WERI-Rb-1 (cell line): ENCODE data around the gene DNAJC16.
"Not testable (repeated sequence)": the region's sequence is repeated elsewhere in the genome, so short reads cannot be mapped to it uniquely, and the experiment has no call there.

ENCODE experiments used
- DNase-seq: peaks from one replicate; pipeline ENCODE4 v3.0.0-alpha.2; 2020
- H3K27ac ChIP-seq: fragments of 250-450 bp; sonication (Bioruptor Pico); 2 replicates; pipeline ENCODE4 v1.5.1; 2020; ENCODE audit warnings: mild to moderate bottlenecking, moderate library complexity
- H3K27me3 ChIP-seq: fragments of 250-450 bp; sonication (Bioruptor Pico); 2 replicates; pipeline ENCODE4 v1.5.1; 2021; ENCODE audit warnings: mild to moderate bottlenecking, low read depth, moderate library complexity; ENCODE audit not compliant: insufficient read depth, severe bottlenecking
- H3K36me3 ChIP-seq: fragments of 250-450 bp; sonication (Bioruptor Pico); 2 replicates; pipeline ENCODE4 v1.5.1; 2020; ENCODE audit warnings: mild to moderate bottlenecking, moderate library complexity
- H3K4me3 ChIP-seq: 2 replicates; pipeline ENCODE4 v1.5.1; 2011; ENCODE audit warnings: low read depth, mild to moderate bottlenecking, control low read depth, low read length
- H3K9me3 ChIP-seq: fragments of 250-450 bp; sonication (Bioruptor Pico); 2 replicates; pipeline ENCODE4 v1.5.1; 2021; ENCODE audit warnings: mild to moderate bottlenecking, moderate library complexity; ENCODE audit not compliant: severe bottlenecking
- CTCF ChIP-seq: IDR thresholded peaks from 2 replicates; pipeline ENCODE4 v1.5.1; 2011; ENCODE audit warnings: low read depth, mild to moderate bottlenecking, control low read depth, inconsistent platforms, low read length

Gene DNAJC16

GRCh38 chr1:15513192-15513591 lies 13.5 kb upstream of the DNAJC16 start:
- H3K9me3 ChIP-seq, result no peaks in the 10 kb centered on the region
- H3K4me3 ChIP-seq, result no peak overlapping the region
- TF ChIP-seq CTCF, result no peak
- H3K27me3 ChIP-seq, result no peaks in the 10 kb centered on the region
- no peak for DNase-seq
- peaks cover 11% of the 10 kb centered on the region; the same call in 1 of the 2 replicates for H3K36me3 ChIP-seq
- no peak overlapping the region for H3K27ac ChIP-seq

- no peak for TF ChIP-seq CTCF
- DNase-seq, result no peak
Observed at GRCh38 chr1:15513919-15514318, 12.7 kb upstream of the DNAJC16 start.

GRCh38 chr1:15514557-15514956 lies 12.1 kb upstream of the DNAJC16 start:
- H3K4me3 ChIP-seq, H3K27me3 ChIP-seq, H3K36me3 ChIP-seq, H3K27ac ChIP-seq, H3K9me3 ChIP-seq, DNase-seq: not testable (repeated sequence)

More at GRCh38 chr1:15513919-15514318, 12.7 kb upstream of the DNAJC16 start:
- Histone ChIP-seq H3K27ac (no peak overlapping the region), H3K4me3 (no peak overlapping the region), H3K36me3 (peaks cover 10% of the 10 kb centered on the region; the same call in 1 of the 2 replicates), H3K9me3 (no peaks in the 10 kb centered on the region), H3K27me3 (no peaks in the 10 kb centered on the region)

GRCh38 chr1:15515022-15515663 lies 11.5 kb upstream of the DNAJC16 start:
- no peak for TF ChIP-seq CTCF
- DNase-seq, result no peak
- H3K36me3 ChIP-seq, result peaks cover 10% of the 10 kb centered on the region; the same call in 1 of the 2 replicates
- no peaks in the 10 kb centered on the region for H3K9me3 ChIP-seq
- no peak overlapping the region for H3K4me3 ChIP-seq
- H3K27ac ChIP-seq, result no peak overlapping the region
- H3K27me3 ChIP-seq, result no peaks in the 10 kb centered on the region

- Histone ChIP-seq H3K9me3 (no peaks in the 10 kb centered on the region), H3K27me3 (no peaks in the 10 kb centered on the region), H3K36me3 (peaks cover 10% of the 10 kb centered on the region; the same call in 1 of the 2 replicates), H3K4me3 (no peak overlapping the region), H3K27ac (no peak overlapping the region)
- TF ChIP-seq CTCF, result no peak
- no peak for DNase-seq
Observed at GRCh38 chr1:15519625-15520024, 7.0 kb upstream of the DNAJC16 start.

GRCh38 chr1:15521206-15521906 lies 5.3 kb upstream of the DNAJC16 start:
- not testable (repeated sequence) for H3K9me3 ChIP-seq, H3K27me3 ChIP-seq, H3K4me3 ChIP-seq, H3K27ac ChIP-seq, DNase-seq
- peaks cover 10% of the 10 kb centered on the region; the same call in 1 of the 2 replicates for H3K36me3 ChIP-seq
